ENCODE measurements around the gene AP3M1.
A peak's percentile ranks its signal among the peaks of the same experiment; 100 is the strongest.

Gene AP3M1

GRCh38 chr10:74096777-74097176 is 53.9 kb downstream of the AP3M1 start:
- no peak overlapping the region for H2AK5ac ChIP-seq (ENCODE audit: low read length, severe bottlenecking)
- no peak overlapping the region for H2BK15ac ChIP-seq (ENCODE audit: low read depth, poor library complexity, severe bottlenecking)
- no peaks in the 10 kb centered on the region for H3K27me3 ChIP-seq (ENCODE audit: control insufficient read depth in 1 of 2, insufficient read depth in 1 of 2, low read length in 2 of 2)
- H4K91ac ChIP-seq (ENCODE audit: low read length): no peak overlapping the region
- WGBS: 100% methylated on average over 2 of the region's 2 CpGs
- no peak overlapping the region for H3K27ac ChIP-seq (ENCODE audit: low read length, poor library complexity, severe bottlenecking)
- H3K9me3 ChIP-seq (ENCODE audit: control insufficient read depth, low read length): no peaks in the 10 kb centered on the region
- no peak overlapping the region for H3K23ac ChIP-seq (ENCODE audit: low read length in 2 of 2)
- no peak overlapping the region for H3K9ac ChIP-seq (ENCODE audit: low read length)
- no peak overlapping the region for H2AFZ ChIP-seq (ENCODE audit: low read depth, low read length)
- no peak overlapping the region for H3K4me2 ChIP-seq (ENCODE audit: low read length, poor library complexity, severe bottlenecking)
- H3K4ac ChIP-seq (ENCODE audit: low read depth in 1 of 2, low read length in 2 of 2): no peak overlapping the region
- H3K14ac ChIP-seq (ENCODE audit: low read length in 2 of 2): no peak overlapping the region
- H2BK5ac ChIP-seq (ENCODE audit: low read depth, low read length, poor library complexity, severe bottlenecking): no peak overlapping the region
- H3K79me1 ChIP-seq (replicated peaks; ENCODE audit: low read length, poor library complexity, severe bottlenecking): peaks cover 17% of the 10 kb centered on the region
- no peak overlapping the region for H3K4me3 ChIP-seq (ENCODE audit: insufficient read depth in 1 of 2, low read depth in 1 of 2, low read length in 2 of 2)
- H4K8ac ChIP-seq (ENCODE audit: low read length): no peak overlapping the region
- no peak overlapping the region for H2BK120ac ChIP-seq (ENCODE audit: low read depth, low read length)
- DNase-seq: no peak
- no peak overlapping the region for H2BK12ac ChIP-seq (ENCODE audit: low read length in 2 of 2)
- H3K4me1 ChIP-seq (ENCODE audit: control insufficient read depth, insufficient read depth, low read depth, low read length): peaks cover 3% of the 10 kb centered on the region
- H3K18ac ChIP-seq (ENCODE audit: low read depth in 1 of 2, low read length in 2 of 2): no peak overlapping the region
- H3K36me3 ChIP-seq (ENCODE audit: control insufficient read depth in 1 of 2, insufficient read depth in 2 of 2, low read depth in 1 of 2, low read length in 2 of 2): peaks cover 40 to 95% of the 10 kb centered on the region in 2 experiments

GRCh38 chr10:74094231-74094630 is 56.4 kb downstream of the AP3M1 start:
- no peaks in the 10 kb centered on the region for H3K27me3 ChIP-seq (ENCODE audit: control insufficient read depth in 1 of 2, insufficient read depth in 1 of 2, low read length in 2 of 2)
- H4K91ac ChIP-seq (ENCODE audit: low read length): no peak overlapping the region
- 97% methylated on average over 7 of the region's 7 CpGs for WGBS
- no peaks in the 10 kb centered on the region for H3K9me3 ChIP-seq (ENCODE audit: control insufficient read depth, low read length)
- H2BK5ac ChIP-seq (ENCODE audit: low read depth, low read length, poor library complexity, severe bottlenecking): no peak overlapping the region
- H4K8ac ChIP-seq (ENCODE audit: low read length): peak overlapping the region; percentile 20
- H3K18ac ChIP-seq (ENCODE audit: low read depth in 1 of 2, low read length in 2 of 2): no peak overlapping the region
- no peak overlapping the region for H3K4me3 ChIP-seq (ENCODE audit: insufficient read depth in 1 of 2, low read depth in 1 of 2, low read length in 2 of 2)
- H2BK12ac ChIP-seq (ENCODE audit: low read length in 2 of 2): no peak overlapping the region
- H2BK15ac ChIP-seq (ENCODE audit: low read depth, poor library complexity, severe bottlenecking): no peak overlapping the region
- no peak overlapping the region for H2AK5ac ChIP-seq (ENCODE audit: low read length, severe bottlenecking)
- H2AFZ ChIP-seq (ENCODE audit: low read depth, low read length): no peak overlapping the region
- no peak overlapping the region for H3K14ac ChIP-seq (ENCODE audit: low read length in 2 of 2)
- DNase-seq: no peak
- no peak overlapping the region for H3K4ac ChIP-seq (ENCODE audit: low read depth in 1 of 2, low read length in 2 of 2)
- H3K23ac ChIP-seq (ENCODE audit: low read length in 2 of 2): no peak overlapping the region
- no peak overlapping the region for H3K4me2 ChIP-seq (ENCODE audit: low read length, poor library complexity, severe bottlenecking)
- no peak overlapping the region for H2BK120ac ChIP-seq (ENCODE audit: low read depth, low read length)
- H3K79me1 ChIP-seq (replicated peaks; ENCODE audit: low read length, poor library complexity, severe bottlenecking): peaks cover 19% of the 10 kb centered on the region
- H3K27ac ChIP-seq (ENCODE audit: low read length, poor library complexity, severe bottlenecking): no peak overlapping the region
- peaks cover 3% of the 10 kb centered on the region for H3K4me1 ChIP-seq (ENCODE audit: control insufficient read depth, insufficient read depth, low read depth, low read length)
- H3K36me3 ChIP-seq (ENCODE audit: control insufficient read depth in 1 of 2, insufficient read depth in 2 of 2, low read depth in 1 of 2, low read length in 2 of 2): peaks cover 38 to 95% of the 10 kb centered on the region in 2 experiments
- H3K9ac ChIP-seq (ENCODE audit: low read length): no peak overlapping the region

- Histone ChIP-seq H3K4me3 (ENCODE audit: insufficient read depth in 1 of 2, low read depth in 1 of 2, low read length in 2 of 2) (no peak overlapping the region), H3K18ac (ENCODE audit: low read depth in 1 of 2, low read length in 2 of 2) (no peak overlapping the region), H3K36me3 (ENCODE audit: control insufficient read depth in 1 of 2, insufficient read depth in 2 of 2, low read depth in 1 of 2, low read length in 2 of 2) (peaks cover 41 to 95% of the 10 kb centered on the region in 2 experiments), H3K9ac (ENCODE audit: low read length) (no peak overlapping the region), H3K14ac (ENCODE audit: low read length in 2 of 2) (no peak overlapping the region), H4K91ac (ENCODE audit: low read length) (no peak overlapping the region), H2BK15ac (ENCODE audit: low read depth, poor library complexity, severe bottlenecking) (no peak overlapping the region), H3K27me3 (ENCODE audit: control insufficient read depth in 1 of 2, insufficient read depth in 1 of 2, low read length in 2 of 2) (no peaks in the 10 kb centered on the region), H3K4me2 (ENCODE audit: low read length, poor library complexity, severe bottlenecking) (no peak overlapping the region), H3K27ac (ENCODE audit: low read length, poor library complexity, severe bottlenecking) (no peak overlapping the region), H3K79me1 (replicated peaks; ENCODE audit: low read length, poor library complexity, severe bottlenecking) (peaks cover 19% of the 10 kb centered on the region), H3K23ac (ENCODE audit: low read length in 2 of 2) (no peak overlapping the region), H3K4me1 (ENCODE audit: control insufficient read depth, insufficient read depth, low read depth, low read length) (peaks cover 3% of the 10 kb centered on the region), H2AFZ (ENCODE audit: low read depth, low read length) (no peak overlapping the region), H2AK5ac (ENCODE audit: low read length, severe bottlenecking) (no peak overlapping the region), H2BK12ac (ENCODE audit: low read length in 2 of 2) (no peak overlapping the region), H3K9me3 (ENCODE audit: control insufficient read depth, low read length) (no peaks in the 10 kb centered on the region), H4K8ac (ENCODE audit: low read length) (no peak overlapping the region), H2BK5ac (ENCODE audit: low read depth, low read length, poor library complexity, severe bottlenecking) (no peak overlapping the region), H3K4ac (ENCODE audit: low read depth in 1 of 2, low read length in 2 of 2) (no peak overlapping the region), H2BK120ac (ENCODE audit: low read depth, low read length) (no peak overlapping the region)
- no peak for DNase-seq
- WGBS: 100% methylated on average over 2 of the region's 4 CpGs
Observed at GRCh38 chr10:74093530-74094164, 57.0 kb downstream of the AP3M1 start.

- Histone ChIP-seq H4K8ac (ENCODE audit: low read length) (no peak overlapping the region), H2BK120ac (ENCODE audit: low read depth, low read length) (no peak overlapping the region), H2BK5ac (ENCODE audit: low read depth, low read length, poor library complexity, severe bottlenecking) (no peak overlapping the region), H3K14ac (ENCODE audit: low read length in 2 of 2) (no peak overlapping the region), H3K23ac (ENCODE audit: low read length in 2 of 2) (no peak overlapping the region), H2AFZ (ENCODE audit: low read depth, low read length) (no peak overlapping the region), H3K36me3 (ENCODE audit: control insufficient read depth in 1 of 2, insufficient read depth in 2 of 2, low read depth in 1 of 2, low read length in 2 of 2) (peaks cover 42 to 93% of the 10 kb centered on the region in 2 experiments), H3K4me3 (ENCODE audit: insufficient read depth in 1 of 2, low read depth in 1 of 2, low read length in 2 of 2) (no peak overlapping the region), H3K4ac (ENCODE audit: low read depth in 1 of 2, low read length in 2 of 2) (no peak overlapping the region), H2BK15ac (ENCODE audit: low read depth, poor library complexity, severe bottlenecking) (no peak overlapping the region), H3K79me1 (replicated peaks; ENCODE audit: low read length, poor library complexity, severe bottlenecking) (peaks cover 14% of the 10 kb centered on the region), H3K27ac (ENCODE audit: low read length, poor library complexity, severe bottlenecking) (no peak overlapping the region), H3K18ac (ENCODE audit: low read depth in 1 of 2, low read length in 2 of 2) (no peak overlapping the region), H3K4me2 (ENCODE audit: low read length, poor library complexity, severe bottlenecking) (no peak overlapping the region), H4K91ac (ENCODE audit: low read length) (no peak overlapping the region), H3K4me1 (ENCODE audit: control insufficient read depth, insufficient read depth, low read depth, low read length) (peaks cover 3% of the 10 kb centered on the region), H3K9me3 (ENCODE audit: control insufficient read depth, low read length) (no peaks in the 10 kb centered on the region), H2BK12ac (ENCODE audit: low read length in 2 of 2) (no peak overlapping the region), H3K27me3 (ENCODE audit: control insufficient read depth in 1 of 2, insufficient read depth in 1 of 2, low read length in 2 of 2) (no peaks in the 10 kb centered on the region), H2AK5ac (ENCODE audit: low read length, severe bottlenecking) (no peak overlapping the region), H3K9ac (ENCODE audit: low read length) (no peak overlapping the region)
- no peak for DNase-seq
- 65% methylated on average over 2 of the region's 3 CpGs for WGBS
Observed at GRCh38 chr10:74092372-74092771, 58.3 kb downstream of the AP3M1 start.

All from mesenchymal stem cell (in vitro differentiated cells and primary cell).